AG09309 (cell line): ENCODE measurements around the gene NUP155.

Experiments
- DNase-seq: peaks from one replicate; pipeline ENCODE4 v3.0.0-alpha.2; 2010; ENCODE audit warnings: low read depth
- H3K4me3 ChIP-seq: 2 replicates; pipeline ENCODE4 v1.5.1; 2011; ENCODE audit warnings: mild to moderate bottlenecking, low read depth, low read length, moderate library complexity; ENCODE audit not compliant: control insufficient read depth
- TF ChIP-seq, protein P1 (sequence below): IDR thresholded peaks from 2 replicates; pipeline ENCODE4 v1.5.1; 2011; ENCODE audit warnings: mild to moderate bottlenecking, low read depth, low read length, inconsistent platforms; ENCODE audit not compliant: insufficient read depth, control insufficient read depth; ENCODE audit errors: missing control alignments

The NUP155 gene

GRCh38 chr5:37248970-37249814, 121.7 kb downstream of the NUP155 start, which contains the start of gene CPLANE1:
TSS of gene CPLANE1 (minus strand) at chr5:37249376. CDS start at chr5:37247698, 1,678 bp downstream.
- DNase-seq, result no peak
- TF ChIP-seq, protein P1, sequence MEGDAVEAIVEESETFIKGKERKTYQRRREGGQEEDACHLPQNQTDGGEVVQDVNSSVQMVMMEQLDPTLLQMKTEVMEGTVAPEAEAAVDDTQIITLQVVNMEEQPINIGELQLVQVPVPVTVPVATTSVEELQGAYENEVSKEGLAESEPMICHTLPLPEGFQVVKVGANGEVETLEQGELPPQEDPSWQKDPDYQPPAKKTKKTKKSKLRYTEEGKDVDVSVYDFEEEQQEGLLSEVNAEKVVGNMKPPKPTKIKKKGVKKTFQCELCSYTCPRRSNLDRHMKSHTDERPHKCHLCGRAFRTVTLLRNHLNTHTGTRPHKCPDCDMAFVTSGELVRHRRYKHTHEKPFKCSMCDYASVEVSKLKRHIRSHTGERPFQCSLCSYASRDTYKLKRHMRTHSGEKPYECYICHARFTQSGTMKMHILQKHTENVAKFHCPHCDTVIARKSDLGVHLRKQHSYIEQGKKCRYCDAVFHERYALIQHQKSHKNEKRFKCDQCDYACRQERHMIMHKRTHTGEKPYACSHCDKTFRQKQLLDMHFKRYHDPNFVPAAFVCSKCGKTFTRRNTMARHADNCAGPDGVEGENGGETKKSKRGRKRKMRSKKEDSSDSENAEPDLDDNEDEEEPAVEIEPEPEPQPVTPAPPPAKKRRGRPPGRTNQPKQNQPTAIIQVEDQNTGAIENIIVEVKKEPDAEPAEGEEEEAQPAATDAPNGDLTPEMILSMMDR, result peak; percentile 13

GRCh38 chr5:37248421-37248969, 122.4 kb downstream of the NUP155 start:
- TF ChIP-seq, protein P1, result no peak
- H3K4me3 ChIP-seq, result peak overlapping the region; percentile 65
- no peak for DNase-seq

More at GRCh38 chr5:37248970-37249814, 121.7 kb downstream of the NUP155 start, which contains the start of gene CPLANE1:
- peak within 1 kb of the TSS; percentile 65 for H3K4me3 ChIP-seq

- H3K4me3 ChIP-seq, result no peak overlapping the region
- no peak for DNase-seq
- TF ChIP-seq, protein P1, result no peak
These were observed 123.4 kb downstream of the NUP155 start for GRCh38 chr5:37247496-37247895.

GRCh38 chr5:37247036-37247435, 123.9 kb downstream of the NUP155 start:
- TF ChIP-seq, protein P1, result no peak
- DNase-seq, result no peak
- H3K4me3 ChIP-seq, result no peak overlapping the region
